HepG2 (cell line): ENCODE data around the gene KANSL1. TPM values are rescaled to one million over a fixed set of nuclear protein-coding genes. Genes with fewer than 3 reads are reported as not detected.

Experiments used
- ATAC-seq: fragments of 200-7000 bp; cut with Tn5 transposase; 3 replicates; pipeline ENCODE4 v1.9.1; 2020; ENCODE audit warnings: mild to moderate bottlenecking, moderate library complexity
- BruUV-seq: library from RNA; stranded (reverse); fragments of 400-500 nt; replicated peaks from 2 replicates; lab custom pipeline; 2021; lab: Mats Ljungman, UMichigan
- CTCF ChIA-PET: fragments of 300-600 bp; formaldehyde crosslinking; extraction: SDS; loops from one replicate; lab custom pipeline; 2021; ENCODE audit warnings: low total read pairs, inconsistent platforms, low intra/inter-chr PET ratio; lab: Yijun Ruan, JAX
- POLR2A ChIA-PET: fragments of 350-600 bp; sonication (Branson Sonifier 250); formaldehyde crosslinking; loops from one replicate; lab custom pipeline; 2020; ENCODE audit warnings: antibody characterized with exemption, inconsistent platforms; lab: Yijun Ruan, JAX
- DNase-seq: peaks from one replicate; pipeline ENCODE4 v3.0.0-alpha.2; 2015; ENCODE audit warnings: low spot score
- FAIRE-seq: peaks from 3 replicates; lab custom pipeline; 2011; peaks lifted over from hg19 to GRCh38; lab: Jason Lieb, UNC
- H2AFZ ChIP-seq: one replicate; pipeline ENCODE4 v1.6.1; 2011; ENCODE audit warnings: low read length, inconsistent platforms
- H3K27ac ChIP-seq: fragments of 300-600 bp; 3 replicates; pipeline ENCODE4 v1.8.0; 2011; ENCODE audit warnings: mixed run types, mild to moderate bottlenecking, mixed read lengths, low read length, inconsistent platforms; ENCODE audit not compliant: insufficient read depth; ENCODE audit errors: extremely low read length
- H3K27me3 ChIP-seq, 2 experiments: fragments of 200-600 bp in 1 of 2; 2 replicates in 1 of 2; 3 replicates in 1 of 2; pipeline versions ENCODE4 v1.6.0 to v1.8.0; 2011; ENCODE audit warnings: low read length in 2 of 2, mild to moderate bottlenecking in 2 of 2, moderate library complexity in 2 of 2, inconsistent platforms in 1 of 2; ENCODE audit not compliant: insufficient read depth in 2 of 2, control insufficient read depth in 1 of 2
- H3K36me3 ChIP-seq, 2 experiments: fragments of 200-600 bp in 1 of 2; replicated peaks in 1 of 2; 2 replicates in 1 of 2; 3 replicates in 1 of 2; pipeline versions ENCODE4 v1.5.1 to v1.8.0; 2011; ENCODE audit warnings: low read length in 2 of 2, inconsistent platforms in 1 of 2; ENCODE audit not compliant: insufficient read depth in 2 of 2, control insufficient read depth in 1 of 2
- H3K4me1 ChIP-seq: 2 replicates; pipeline ENCODE4 v1.5.1; 2012; ENCODE audit warnings: low read length, inconsistent platforms; ENCODE audit not compliant: insufficient read depth
- H3K4me2 ChIP-seq: 2 replicates; pipeline ENCODE4 v1.6.0; 2011; ENCODE audit warnings: low read depth, low read length, inconsistent platforms
- H3K4me3 ChIP-seq, 3 experiments: fragments of 200-600 bp in 1 of 3; sonication (generic), shearing (Covaris generic) in 1 of 3; replicated peaks in 1 of 3; 2 replicates each; pipeline ENCODE4 v1.5.1; 2011 to 2016; ENCODE audit warnings: low read length in 3 of 3, inconsistent platforms in 2 of 3, low read depth in 2 of 3, mild to moderate bottlenecking in 2 of 3, control low read depth in 1 of 3, mixed read lengths in 1 of 3; ENCODE audit not compliant: insufficient read depth in 1 of 3
- H3K79me2 ChIP-seq: one replicate; pipeline ENCODE4 v1.6.1; 2011; ENCODE audit warnings: low read length, inconsistent platforms; ENCODE audit not compliant: insufficient read depth
- H3K9ac ChIP-seq: 2 replicates; pipeline ENCODE4 v1.6.0; 2011; ENCODE audit warnings: mild to moderate bottlenecking, low read depth, low read length, inconsistent platforms; ENCODE audit not compliant: insufficient read depth
- H3K9me3 ChIP-seq: 2 replicates; pipeline ENCODE4 v1.5.1; 2012; ENCODE audit warnings: mild to moderate bottlenecking, low read length
- H4K20me1 ChIP-seq: 2 replicates; pipeline ENCODE4 v1.6.0; 2011; ENCODE audit warnings: inconsistent platforms, mild to moderate bottlenecking, low read length, moderate library complexity; ENCODE audit not compliant: insufficient read depth
- E2F1 ChIP-seq: sonication (generic); formaldehyde crosslinking; IDR thresholded peaks from 2 replicates; pipeline ENCODE4 v1.5.0; 2020; ENCODE audit warnings: missing genetic modification reagents
- GLI4 ChIP-seq: sonication (generic); formaldehyde crosslinking; IDR thresholded peaks from 2 replicates; pipeline ENCODE4 v1.5.1; 2020; ENCODE audit warnings: missing genetic modification reagents, mild to moderate bottlenecking, moderate library complexity, borderline replicate concordance
- KDM4B ChIP-seq: sonication (generic); formaldehyde crosslinking; IDR thresholded peaks from 2 replicates; pipeline ENCODE4 v1.4.0; 2020; ENCODE audit warnings: missing genetic modification reagents
- KLF12 ChIP-seq: sonication (generic); formaldehyde crosslinking; IDR thresholded peaks from 2 replicates; pipeline ENCODE4 v1.4.0; 2020; ENCODE audit warnings: missing genetic modification reagents, borderline replicate concordance
- MTERF4 ChIP-seq: sonication (generic); formaldehyde crosslinking; IDR thresholded peaks from 2 replicates; pipeline ENCODE4 v1.8.0; 2023; ENCODE audit warnings: mild to moderate bottlenecking, missing genetic modification reagents
- NAIF1 ChIP-seq: sonication (generic); formaldehyde crosslinking; IDR thresholded peaks from 2 replicates; pipeline ENCODE4 v1.5.0; 2020; ENCODE audit warnings: mild to moderate bottlenecking, missing genetic modification reagents, borderline replicate concordance
- REL ChIP-seq: sonication (generic); formaldehyde crosslinking; conservative IDR thresholded peaks from 2 replicates; pipeline ENCODE4 v1.8.0; 2022; ENCODE audit warnings: mild to moderate bottlenecking, missing genetic modification reagents, moderate library complexity
- TEF ChIP-seq: sonication (generic); formaldehyde crosslinking; IDR thresholded peaks from 2 replicates; pipeline ENCODE4 v1.5.0; 2020; ENCODE audit warnings: missing genetic modification reagents
- USF2 ChIP-seq, 2 experiments: sonication (generic) in 1 of 2; formaldehyde crosslinking in 1 of 2; IDR thresholded peaks; 2 replicates each; pipeline versions ENCODE4 v1.5.1 to v1.6.1; 2011 to 2020; ENCODE audit warnings: borderline replicate concordance in 1 of 2, low read depth in 1 of 2, low read length in 1 of 2, mild to moderate bottlenecking in 1 of 2, missing genetic modification reagents in 1 of 2, moderate library complexity in 1 of 2
- ZBTB4 ChIP-seq: sonication (generic); formaldehyde crosslinking; IDR thresholded peaks from 2 replicates; pipeline ENCODE4 v1.4.0; 2020; ENCODE audit warnings: missing genetic modification reagents, mild to moderate bottlenecking, borderline replicate concordance
- ZNF660 ChIP-seq: sonication (generic); formaldehyde crosslinking; IDR thresholded peaks from 2 replicates; pipeline ENCODE4 v1.5.1; 2020; ENCODE audit warnings: mild to moderate bottlenecking, low read depth, missing genetic modification reagents, borderline replicate concordance
- ZNF784 ChIP-seq: sonication (generic); formaldehyde crosslinking; IDR thresholded peaks from 2 replicates; pipeline ENCODE4 v1.5.1; 2020; ENCODE audit warnings: missing genetic modification reagents, mild to moderate bottlenecking, borderline replicate concordance
- ZSCAN20 ChIP-seq: sonication (generic); formaldehyde crosslinking; IDR thresholded peaks from 2 replicates; pipeline ENCODE4 v1.4.0; 2020; ENCODE audit warnings: missing genetic modification reagents, mild to moderate bottlenecking, borderline replicate concordance
- WGBS: methylation state at CpG from one replicate; pipeline ENCODE4 v1.1.6; 2017; ENCODE audit warnings: low lambda C conversion rate; 5-methylcytosine and 5-hydroxymethylcytosine counted together
- in situ Hi-C: cut with HindIII; loops from 2 replicates; pipeline ENCODE4 v1.10.0; 2017; ENCODE audit warnings: low pct_unique_long_range_greater_than_20kb; ENCODE audit not compliant: extremely low pct_ligation_motif_present
- intact Hi-C: fragments of 100-400 bp; cut with micrococcal nuclease; formaldehyde crosslinking; loops from one replicate; pipeline ENCODE4 v1.10.0; 2022; ENCODE audit not compliant: unreplicated experiment
- polyA plus RNA-seq, 8 experiments: library from polyadenylated mRNA; depleted of rRNA in 3 of 8; stranded (reverse) in 7 of 8; unstranded in 1 of 8; fragments of >200 nt; fragmentation: Illumina TruSeq in 4 of 8; extraction: Trizol in 4 of 8; gene quantifications; 2 replicates each; pipeline versions ENCODE4 v1.2.1 to v1.2.3, GENCODE V29; 2011 to 2016; ENCODE audit warnings: low read depth in 4 of 8, missing spikeins in 1 of 8, mixed read lengths in 1 of 8; ENCODE audit not compliant: insufficient read depth in 1 of 8
- total RNA-seq, 5 experiments: library from RNA; depleted of rRNA; stranded (reverse); fragments of >200 nt; fragmentation: Illumina TruSeq; extraction: Trizol; gene quantifications; 2 replicates each; pipeline ENCODE4 v1.2.3, GENCODE V29; 2016; ENCODE audit warnings: low read depth in 1 of 5

The KANSL1 gene
- total and polyA plus RNA-seq, 2 of the 13 experiments (the other 11 are each of a cell fraction or from before 2014, with no cell fraction given), result 24.0 to 59.6 TPM

- WGBS, result 0% methylated on average over 7 of the region's 7 CpGs
- Histone ChIP-seq H3K4me3 (peak overlapping the region; percentile 89 to 100 (median 98)), H3K79me2 (peaks cover 86% of the 10 kb centered on the region), H3K27ac (peak overlapping the region; percentile 96), H4K20me1 (peaks cover 49% of the 10 kb centered on the region), H3K4me2 (peak overlapping the region; percentile 87), H3K4me1 (peaks cover 62% of the 10 kb centered on the region), H2AFZ (no peak overlapping the region), H3K27me3 (no peaks in the 10 kb centered on the region; a peak in 1 of 5 replicates), H3K36me3 (no peaks in the 10 kb centered on the region), H3K9ac (peak overlapping the region; percentile 92), H3K9me3 (no peaks in the 10 kb centered on the region)
- no TSS peak for BruUV-seq
- DNase-seq (no peak), FAIRE-seq (no peak), ATAC-seq (no peak)
- ChIA-PET POLR2A (interaction anchor here (2.0 kb wide), 1 partner anchor 10 kb away, joined by 6 read pairs; no protein-coding TSS in a partner anchor), CTCF (interaction anchor here (1.2 kb wide), 1 partner anchor 21 kb away, joined by 3 read pairs; no protein-coding TSS in a partner anchor)
- in situ Hi-C loops (no loop called here), intact Hi-C loops (loop anchor here (1.0 to 10.0 kb wide), 3 partner anchors 95 to 148 kb away; no protein-coding TSS in a partner anchor)
- no peak for TF ChIP-seq ZBTB4
- TF ChIP-seq GLI4 (CRISPR knock-in tag), result no peak
- no peak for TF ChIP-seq USF2 (IDR thresholded peaks at IDR 0.05; ENCODE audit: low read depth, low read length)
- 0 out of 2 replicates have a peak, but pooled peaks have one; percentile 6 for TF ChIP-seq USF2 (CRISPR knock-in tag; IDR thresholded peaks at IDR 0.05; ENCODE audit: borderline replicate concordance)
- no peak for TF ChIP-seq REL (CRISPR knock-in tag)
- TF ChIP-seq KLF12 (CRISPR knock-in tag), result 0 out of 2 replicates have a peak, but pooled peaks have one; percentile 58
- peak; percentile 20; the same call in 1 of the 2 replicates for TF ChIP-seq TEF (CRISPR knock-in tag)
- 0 out of 2 replicates have a peak, but pooled peaks have one; percentile 33 for TF ChIP-seq E2F1 (CRISPR knock-in tag)
- 0 out of 2 replicates have a peak, but pooled peaks have one; percentile 8 for TF ChIP-seq NAIF1 (CRISPR knock-in tag)
- TF ChIP-seq ZNF784 (CRISPR knock-in tag), result 0 out of 2 replicates have a peak, but pooled peaks have one; percentile 6
- TF ChIP-seq MTERF4, result no peak
- peak; percentile 51; the same call in 1 of the 2 replicates for TF ChIP-seq ZSCAN20 (CRISPR knock-in tag)
- no peak for TF ChIP-seq KDM4B (CRISPR knock-in tag)
- TF ChIP-seq ZNF660 (CRISPR knock-in tag), result no peak
These were observed 1.1 kb downstream of the KANSL1 start for GRCh38 chr17:46192189-46192438.
